Keratinocyte (primary cell): Measurements from ENCODE around the gene GLB1L2.

ENCODE experiments used
- CTCF ChIP-seq, 3 experiments: IDR thresholded peaks in 1 of 3; conservative IDR thresholded peaks in 1 of 3; optimal IDR thresholded peaks in 1 of 3; 2 replicates in 2 of 3; 3 replicates in 1 of 3; pipeline versions ENCODE3 to v1.5.1; 2011; ENCODE audit warnings: low read length in 3 of 3, mild to moderate bottlenecking in 3 of 3, moderate library complexity in 2 of 3, control low read depth in 1 of 3, inconsistent platforms in 1 of 3; ENCODE audit not compliant: insufficient read depth in 2 of 3; ENCODE audit errors: extremely low read depth in 1 of 3
- EZH2 ChIP-seq: IDR thresholded peaks from one replicate; pipeline ENCODE4 v1.6.1; 2012; ENCODE audit warnings: inconsistent platforms, mild to moderate bottlenecking, low read length, moderate library complexity

- TF ChIP-seq CTCF (optimal IDR thresholded peaks at IDR 0.05 in 1 of 3, IDR thresholded peaks at IDR 0.05 in 1 of 3, conservative IDR thresholded peaks at IDR 0.05 in 1 of 3; ENCODE audit: extremely low read depth in 1 of 3, insufficient read depth in 2 of 3, low read length in 3 of 3) (no peak), EZH2 (no peak)
Observed at GRCh38 chr11:134317103-134317502, 14.7 kb upstream of the GLB1L2 start.
